CD4-positive, alpha-beta T cell treated with Interleukin-12 subunit alpha and Interleukin-12 subunit beta, for 1 hour (primary cell): ENCODE results near the gene KCNAB1.

Source experiments
- DNase-seq: peaks from one replicate; pipeline ENCODE4 v3.0.0-alpha.2; 2020

KCNAB1 gene

GRCh38 chr3:156472150-156472549 lies 351.8 kb downstream of the KCNAB1 start:
- peak; percentile 23 for DNase-seq

GRCh38 chr3:156472684-156473083 lies 352.3 kb downstream of the KCNAB1 start:
- DNase-seq, result no peak

- DNase-seq, result no peak
These were observed 353.0 kb downstream of the KCNAB1 start for GRCh38 chr3:156473341-156473740.

GRCh38 chr3:156474560-156475389 lies 354.4 kb downstream of the KCNAB1 start:
- peak; percentile 4 for DNase-seq

GRCh38 chr3:156477323-156477722 lies 356.9 kb downstream of the KCNAB1 start:
- no peak for DNase-seq

- DNase-seq, result no peak
These were observed 358.5 kb downstream of the KCNAB1 start for GRCh38 chr3:156478891-156479290.

GRCh38 chr3:156479604-156480003 lies 359.2 kb downstream of the KCNAB1 start:
- DNase-seq, result no peak

GRCh38 chr3:156480949-156481348 lies 360.6 kb downstream of the KCNAB1 start:
- DNase-seq, result no peak

GRCh38 chr3:156483002-156483401 lies 362.6 kb downstream of the KCNAB1 start:
- no peak for DNase-seq

GRCh38 chr3:156483426-156483825 lies 363.0 kb downstream of the KCNAB1 start:
- DNase-seq, result peak; percentile 54

GRCh38 chr3:156483961-156484787 lies 363.8 kb downstream of the KCNAB1 start:
- DNase-seq, result peak; percentile 70

GRCh38 chr3:156488767-156489166 lies 368.4 kb downstream of the KCNAB1 start:
- no peak for DNase-seq

- DNase-seq, result no peak
These were observed 369.1 kb downstream of the KCNAB1 start for GRCh38 chr3:156489462-156489911.

GRCh38 chr3:156491192-156491591 lies 370.8 kb downstream of the KCNAB1 start:
- DNase-seq, result no peak

GRCh38 chr3:156492801-156493261 lies 372.5 kb downstream of the KCNAB1 start:
- no peak for DNase-seq

GRCh38 chr3:156493887-156494286 lies 373.5 kb downstream of the KCNAB1 start:
- DNase-seq, result no peak

GRCh38 chr3:156495816-156496215 lies 375.4 kb downstream of the KCNAB1 start:
- no peak for DNase-seq

- DNase-seq, result no peak
These were observed 376.9 kb downstream of the KCNAB1 start for GRCh38 chr3:156497326-156497725.

GRCh38 chr3:156498307-156498706 lies 377.9 kb downstream of the KCNAB1 start:
- DNase-seq, result no peak

- no peak for DNase-seq
These were observed 386.9 kb downstream of the KCNAB1 start for GRCh38 chr3:156507285-156507684.

GRCh38 chr3:156509189-156510174 lies 389.1 kb downstream of the KCNAB1 start:
- DNase-seq, result peak; percentile 71

GRCh38 chr3:156511987-156512677 lies 391.8 kb downstream of the KCNAB1 start:
- DNase-seq, result no peak
